Lower leg skin (tissue), 3 donors: ENCODE measurements around the gene CMTM8.

Experiments
- POLR2A ChIP-seq, 2 donors: fragments of 450-650 bp; IDR thresholded peaks; one replicate each; pipeline ENCODE4 v1.6.1; 2016 to 2017; ENCODE audit warnings: antibody characterized with exemption in 2 of 2, mild to moderate bottlenecking in 1 of 2, moderate library complexity in 1 of 2
- TF ChIP-seq, protein P1 (sequence below), 3 donors: fragments of 450-650 bp; IDR thresholded peaks; one replicate each; pipeline ENCODE4 v1.5.1; 2016; ENCODE audit warnings: antibody characterized with exemption in 3 of 3, mild to moderate bottlenecking in 3 of 3, moderate library complexity in 2 of 3

DNA sequence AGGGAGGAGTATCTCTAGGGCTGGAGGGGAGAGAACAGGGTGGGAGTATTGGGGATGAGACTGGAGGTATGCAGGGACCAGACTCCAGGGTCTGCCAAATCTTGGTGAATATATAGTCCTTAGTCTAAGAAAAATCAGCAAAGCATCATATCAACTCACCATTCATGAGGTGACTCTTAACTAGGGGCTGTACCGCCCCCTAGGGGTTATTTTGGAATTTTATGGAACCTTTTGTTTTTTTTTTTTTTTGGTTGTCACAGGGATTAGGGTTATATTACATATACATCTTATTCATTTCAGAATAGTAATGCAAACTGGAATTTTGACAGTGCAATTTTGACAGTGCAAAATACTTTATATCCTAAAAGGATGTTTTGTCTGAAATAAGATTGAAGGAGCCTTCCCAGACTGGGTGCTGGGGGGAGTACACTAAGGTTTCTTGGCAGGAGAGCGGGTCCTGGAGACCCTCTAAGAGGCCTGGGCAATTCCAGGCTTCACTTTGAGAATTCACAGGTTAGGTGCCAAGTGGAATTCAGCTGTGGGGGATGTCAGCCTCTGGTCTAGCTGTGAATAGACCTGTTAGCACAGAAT is 160.6 kb downstream of the CMTM8 start:
- no peak for TF ChIP-seq POLR2A (IDR thresholded peaks at IDR 0.05)
- TF ChIP-seq, protein P1, sequence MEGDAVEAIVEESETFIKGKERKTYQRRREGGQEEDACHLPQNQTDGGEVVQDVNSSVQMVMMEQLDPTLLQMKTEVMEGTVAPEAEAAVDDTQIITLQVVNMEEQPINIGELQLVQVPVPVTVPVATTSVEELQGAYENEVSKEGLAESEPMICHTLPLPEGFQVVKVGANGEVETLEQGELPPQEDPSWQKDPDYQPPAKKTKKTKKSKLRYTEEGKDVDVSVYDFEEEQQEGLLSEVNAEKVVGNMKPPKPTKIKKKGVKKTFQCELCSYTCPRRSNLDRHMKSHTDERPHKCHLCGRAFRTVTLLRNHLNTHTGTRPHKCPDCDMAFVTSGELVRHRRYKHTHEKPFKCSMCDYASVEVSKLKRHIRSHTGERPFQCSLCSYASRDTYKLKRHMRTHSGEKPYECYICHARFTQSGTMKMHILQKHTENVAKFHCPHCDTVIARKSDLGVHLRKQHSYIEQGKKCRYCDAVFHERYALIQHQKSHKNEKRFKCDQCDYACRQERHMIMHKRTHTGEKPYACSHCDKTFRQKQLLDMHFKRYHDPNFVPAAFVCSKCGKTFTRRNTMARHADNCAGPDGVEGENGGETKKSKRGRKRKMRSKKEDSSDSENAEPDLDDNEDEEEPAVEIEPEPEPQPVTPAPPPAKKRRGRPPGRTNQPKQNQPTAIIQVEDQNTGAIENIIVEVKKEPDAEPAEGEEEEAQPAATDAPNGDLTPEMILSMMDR (IDR thresholded peaks at IDR 0.05) = no peak
